Neural progenitor cell (in vitro differentiated cells): ENCODE results near the gene ZFAND3. TPM values are rescaled to one million over a fixed set of nuclear protein-coding genes. Genes with fewer than 3 reads are reported as not detected.
A peak's percentile ranks its signal among the peaks of the same experiment; 100 is the strongest.

Experiments used
- DNase-seq: peaks from one replicate; pipeline ENCODE4 v3.0.0-alpha.2; 2016; ENCODE audit warnings: low spot score
- H2AFZ ChIP-seq: fragments of 200-600 bp; sonication (generic); replicated peaks from 2 replicates; pipeline ENCODE4 v1.6.1; 2016; ENCODE audit warnings: antibody characterized with exemption
- H3F3A ChIP-seq: fragments of 200-600 bp; sonication (generic); 2 replicates; pipeline ENCODE4 v1.6.1; 2016; ENCODE audit warnings: antibody characterized with exemption, low read depth
- H3K27ac ChIP-seq: fragments of 200-600 bp; sonication (generic); 2 replicates; pipeline ENCODE4 v1.5.1; 2016; ENCODE audit warnings: mild to moderate bottlenecking
- H3K27me3 ChIP-seq: fragments of 200-600 bp; sonication (generic); 2 replicates; pipeline ENCODE4 v1.6.1; 2016; ENCODE audit warnings: mild to moderate bottlenecking, moderate library complexity
- H3K36me3 ChIP-seq: fragments of 200-600 bp; sonication (generic); 2 replicates; pipeline ENCODE4 v1.5.1; 2016
- H3K4me1 ChIP-seq: fragments of 200-600 bp; sonication (generic); 2 replicates; pipeline ENCODE4 v1.6.1; 2016; ENCODE audit warnings: mixed run types
- H3K4me2 ChIP-seq: fragments of 200-600 bp; sonication (generic); 2 replicates; pipeline ENCODE4 v1.6.1; 2016
- H3K4me3 ChIP-seq: fragments of 200-600 bp; sonication (generic); 2 replicates; pipeline ENCODE4 v1.5.1; 2016
- H3K79me2 ChIP-seq: fragments of 200-600 bp; sonication (generic); 2 replicates; pipeline ENCODE4 v1.6.1; 2016; ENCODE audit warnings: low read depth
- H3K9ac ChIP-seq: fragments of 200-600 bp; sonication (generic); 2 replicates; pipeline ENCODE4 v1.6.1; 2016
- H3K9me3 ChIP-seq: fragments of 200-600 bp; sonication (generic); 2 replicates; pipeline ENCODE4 v1.5.1; 2016; ENCODE audit warnings: low read depth
- H4K20me1 ChIP-seq: fragments of 200-600 bp; sonication (generic); 2 replicates; pipeline ENCODE4 v1.6.1; 2016; ENCODE audit warnings: low read depth
- H3K27ac Mint-ChIP-seq: 3 replicates; pipeline ENCODE4 v1.8.0; 2021; ENCODE audit warnings: mixed read lengths
- H3K27me3 Mint-ChIP-seq: 2 replicates; pipeline ENCODE4 v1.8.0; 2022; ENCODE audit warnings: low read depth, mild to moderate bottlenecking, inconsistent platforms, moderate library complexity, mixed read lengths; ENCODE audit not compliant: insufficient read depth
- H3K36me3 Mint-ChIP-seq: 3 replicates; pipeline ENCODE4 v1.8.0; 2021; ENCODE audit warnings: mixed read lengths
- H3K4me1 Mint-ChIP-seq: 3 replicates; pipeline ENCODE4 v1.8.0; 2021; ENCODE audit warnings: mixed read lengths
- H3K4me3 Mint-ChIP-seq: 3 replicates; pipeline ENCODE4 v1.8.0; 2021; ENCODE audit warnings: mild to moderate bottlenecking, moderate library complexity, mixed read lengths
- H3K9me3 Mint-ChIP-seq: 3 replicates; pipeline ENCODE4 v1.8.0; 2020; ENCODE audit warnings: mixed read lengths
- EZH2 ChIP-seq: fragments of 200-600 bp; sonication (generic); IDR thresholded peaks from 2 replicates; pipeline ENCODE4 v1.6.1; 2017; ENCODE audit warnings: antibody characterized with exemption, mild to moderate bottlenecking, moderate library complexity
- EZH2phosphoT487 ChIP-seq: fragments of 200-600 bp; sonication (generic); IDR thresholded peaks from 2 replicates; pipeline ENCODE4 v1.6.1; 2017; ENCODE audit warnings: antibody characterized with exemption
- total RNA-seq: library from RNA; depleted of rRNA; stranded (reverse); fragments of >200 nt; gene quantifications from 2 replicates; pipeline ENCODE4 v1.2.3, GENCODE V29; 2015; ENCODE audit warnings: low replicate concordance
- TF ChIP-seq, protein P1 (sequence below): fragments of 200-600 bp; sonication (generic); IDR thresholded peaks from 2 replicates; pipeline ENCODE4 v1.5.1; 2017; ENCODE audit warnings: antibody characterized with exemption, mild to moderate bottlenecking

The ZFAND3 gene
- total RNA-seq, 1 donor from 2014 or later = 24.3 TPM

DNA sequence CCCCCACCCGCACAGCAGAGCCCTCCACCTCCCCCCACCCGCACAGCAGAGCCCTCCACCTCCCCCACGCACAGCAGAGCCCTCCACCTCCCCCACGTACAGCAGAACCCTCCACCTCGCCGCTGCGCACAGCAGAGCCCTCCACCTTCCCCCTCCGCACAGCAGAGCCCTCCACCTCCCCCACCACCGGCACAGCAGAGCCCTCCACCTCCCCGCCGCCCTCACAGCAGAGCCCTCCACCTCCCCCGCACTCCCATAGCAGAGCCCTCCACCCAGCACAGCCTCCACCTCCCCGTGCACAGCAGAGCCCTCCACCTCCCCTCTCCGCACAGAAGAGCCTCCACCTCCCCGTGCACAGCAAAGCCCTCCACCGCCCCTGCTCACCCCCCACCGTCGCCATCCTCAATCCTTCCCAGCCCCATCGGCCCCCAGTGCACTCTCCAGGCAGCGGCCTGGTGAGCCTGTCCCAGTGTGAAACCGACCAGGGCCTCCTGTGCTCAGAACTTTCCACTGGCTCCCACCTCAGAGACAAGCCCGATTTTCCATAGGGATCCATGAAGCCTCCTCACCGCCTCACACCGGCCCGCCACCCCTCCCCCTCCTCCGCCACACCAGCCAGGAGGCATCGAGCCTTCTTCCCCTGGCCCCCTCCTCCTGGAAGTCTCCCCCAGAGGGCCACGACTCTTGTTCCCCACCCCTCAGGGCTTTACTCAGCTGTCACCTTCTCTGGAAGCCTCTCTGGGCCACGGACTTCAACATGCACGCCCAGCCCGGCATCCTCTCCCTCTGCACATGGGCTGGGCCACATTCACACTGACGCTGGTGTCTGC, 347.1 kb downstream of the ZFAND3 start:
- no peaks in the 10 kb centered on the region for H3K36me3 ChIP-seq

DNA sequence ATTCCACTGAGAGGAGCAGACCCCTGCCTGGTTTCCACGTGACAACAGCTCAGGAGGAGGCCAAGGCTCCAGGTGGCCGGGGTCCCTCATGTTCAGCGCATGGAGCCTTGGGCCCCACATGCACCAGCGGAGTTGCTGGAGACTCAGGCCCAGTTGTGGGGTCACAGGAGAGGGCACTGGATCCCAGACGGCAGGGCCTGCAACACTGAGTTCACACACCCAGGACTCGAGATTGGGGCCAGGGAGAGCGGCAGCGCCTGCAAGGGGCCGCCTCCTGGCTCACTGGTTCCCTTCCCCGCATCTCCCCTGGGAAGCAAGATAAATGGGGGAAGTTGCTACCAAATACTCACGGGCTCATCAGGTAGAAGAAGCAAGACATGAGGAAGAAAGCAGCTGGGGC, 348.1 kb downstream of the ZFAND3 start:
- H3K4me1 Mint-ChIP-seq = peaks cover 26% of the 10 kb centered on the region
- peaks cover 18% of the 10 kb centered on the region for H3K4me1 ChIP-seq

More for the DNA sequence above, 347.1 kb downstream of the ZFAND3 start:
- no peak overlapping the region for H3K4me3 Mint-ChIP-seq
- H3K27me3 Mint-ChIP-seq = no peaks in the 10 kb centered on the region
- H3K4me2 ChIP-seq = no peak overlapping the region
- H2AFZ ChIP-seq = no peak overlapping the region
- no peaks in the 10 kb centered on the region for H3K9me3 ChIP-seq
- peaks cover 18% of the 10 kb centered on the region for H3K4me1 ChIP-seq
- H3K36me3 Mint-ChIP-seq = peaks cover 6% of the 10 kb centered on the region
- H3F3A ChIP-seq = peaks cover 5% of the 10 kb centered on the region
- no peak for DNase-seq
- peaks cover 3% of the 10 kb centered on the region for H3K9me3 Mint-ChIP-seq
- peaks cover 22% of the 10 kb centered on the region for H3K4me1 Mint-ChIP-seq
- H3K27ac ChIP-seq = no peak overlapping the region
- H3K79me2 ChIP-seq = no peaks in the 10 kb centered on the region
- H4K20me1 ChIP-seq = peaks cover 6% of the 10 kb centered on the region
- H3K9ac ChIP-seq = no peak overlapping the region
- no peak overlapping the region for H3K4me3 ChIP-seq
- no peaks in the 10 kb centered on the region for H3K27me3 ChIP-seq
- no peak overlapping the region for H3K27ac Mint-ChIP-seq
- TF ChIP-seq EZH2 = no peak
- no peak for TF ChIP-seq EZH2phosphoT487
- TF ChIP-seq, protein P1, sequence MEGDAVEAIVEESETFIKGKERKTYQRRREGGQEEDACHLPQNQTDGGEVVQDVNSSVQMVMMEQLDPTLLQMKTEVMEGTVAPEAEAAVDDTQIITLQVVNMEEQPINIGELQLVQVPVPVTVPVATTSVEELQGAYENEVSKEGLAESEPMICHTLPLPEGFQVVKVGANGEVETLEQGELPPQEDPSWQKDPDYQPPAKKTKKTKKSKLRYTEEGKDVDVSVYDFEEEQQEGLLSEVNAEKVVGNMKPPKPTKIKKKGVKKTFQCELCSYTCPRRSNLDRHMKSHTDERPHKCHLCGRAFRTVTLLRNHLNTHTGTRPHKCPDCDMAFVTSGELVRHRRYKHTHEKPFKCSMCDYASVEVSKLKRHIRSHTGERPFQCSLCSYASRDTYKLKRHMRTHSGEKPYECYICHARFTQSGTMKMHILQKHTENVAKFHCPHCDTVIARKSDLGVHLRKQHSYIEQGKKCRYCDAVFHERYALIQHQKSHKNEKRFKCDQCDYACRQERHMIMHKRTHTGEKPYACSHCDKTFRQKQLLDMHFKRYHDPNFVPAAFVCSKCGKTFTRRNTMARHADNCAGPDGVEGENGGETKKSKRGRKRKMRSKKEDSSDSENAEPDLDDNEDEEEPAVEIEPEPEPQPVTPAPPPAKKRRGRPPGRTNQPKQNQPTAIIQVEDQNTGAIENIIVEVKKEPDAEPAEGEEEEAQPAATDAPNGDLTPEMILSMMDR = no peak

DNA sequence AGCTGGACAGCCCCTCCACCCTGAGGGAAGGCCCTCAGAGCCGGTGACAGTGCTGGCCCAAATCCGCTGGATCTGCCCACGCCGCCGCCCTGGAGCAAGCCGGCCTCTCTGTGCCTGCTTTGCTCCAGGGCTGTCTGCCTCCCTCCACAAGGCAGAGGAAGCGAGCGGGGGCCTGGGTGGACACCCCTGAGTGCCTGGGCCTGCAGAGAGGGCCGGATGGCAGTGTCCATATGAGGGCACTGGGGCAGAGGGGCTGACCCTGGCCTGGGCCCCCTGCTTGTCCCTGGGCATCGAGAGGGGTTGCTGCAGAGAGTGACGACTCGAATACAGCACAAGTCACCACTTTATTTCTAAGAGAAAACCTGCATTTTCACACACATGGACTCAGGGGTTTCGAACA, 348.6 kb downstream of the ZFAND3 start:
- Histone ChIP-seq H3K27ac (no peak overlapping the region), H3K9ac (no peak overlapping the region), H3K9me3 (no peaks in the 10 kb centered on the region), H2AFZ (no peak overlapping the region), H4K20me1 (peaks cover 8% of the 10 kb centered on the region), H3K79me2 (no peaks in the 10 kb centered on the region), H3K27me3 (no peaks in the 10 kb centered on the region), H3K4me3 (no peak overlapping the region), H3K4me1 (peaks cover 18% of the 10 kb centered on the region), H3K4me2 (no peak overlapping the region), H3F3A (peaks cover 5% of the 10 kb centered on the region), H3K36me3 (no peaks in the 10 kb centered on the region)
- H3K4me3 Mint-ChIP-seq = no peak overlapping the region
- peaks cover 5% of the 10 kb centered on the region for H3K36me3 Mint-ChIP-seq
- H3K27ac Mint-ChIP-seq = no peak overlapping the region
- peaks cover 31% of the 10 kb centered on the region for H3K4me1 Mint-ChIP-seq
- no peak for DNase-seq
- peaks cover 3% of the 10 kb centered on the region for H3K9me3 Mint-ChIP-seq
- no peaks in the 10 kb centered on the region for H3K27me3 Mint-ChIP-seq
- no peak for TF ChIP-seq EZH2phosphoT487
- no peak for TF ChIP-seq EZH2
- TF ChIP-seq, protein P1 = no peak

More for the DNA sequence above, 348.1 kb downstream of the ZFAND3 start:
- peaks cover 5% of the 10 kb centered on the region for H3K36me3 Mint-ChIP-seq
- H3K36me3 ChIP-seq = no peaks in the 10 kb centered on the region
- peaks cover 3% of the 10 kb centered on the region for H3K9me3 Mint-ChIP-seq
- H3K79me2 ChIP-seq = no peaks in the 10 kb centered on the region
- H3K4me3 ChIP-seq = no peak overlapping the region
- H3K4me3 Mint-ChIP-seq = no peak overlapping the region
- H2AFZ ChIP-seq = no peak overlapping the region
- DNase-seq = no peak
- H4K20me1 ChIP-seq = peaks cover 8% of the 10 kb centered on the region
- no peak overlapping the region for H3K9ac ChIP-seq
- no peaks in the 10 kb centered on the region for H3K27me3 Mint-ChIP-seq
- no peak overlapping the region for H3K27ac ChIP-seq
- H3K4me2 ChIP-seq = no peak overlapping the region
- no peaks in the 10 kb centered on the region for H3K27me3 ChIP-seq
- H3K27ac Mint-ChIP-seq = peak overlapping the region; percentile 86
- TF ChIP-seq, protein P1 = no peak
- TF ChIP-seq EZH2phosphoT487 = no peak
- no peak for TF ChIP-seq EZH2
- peaks cover 5% of the 10 kb centered on the region for H3F3A ChIP-seq
- H3K9me3 ChIP-seq = no peaks in the 10 kb centered on the region
